Measurements from ENCODE around the gene OPN3.

- TF ChIP-seq POLR2A (IDR thresholded peaks at IDR 0.05) (no peak), POLR2AphosphoS5 (IDR thresholded peaks at IDR 0.05; ENCODE audit: insufficient read depth in 1 of 2, low read depth in 1 of 2) (no peak)
Measured at GRCh38 chr1:241611063-241611462, 29.1 kb downstream of the OPN3 start.

Measured in vagina (tissue), 2 donors.